ENCODE measurements around the gene KCTD5.
A peak's percentile ranks its signal among the peaks of the same experiment; 100 is the strongest.

DNA sequence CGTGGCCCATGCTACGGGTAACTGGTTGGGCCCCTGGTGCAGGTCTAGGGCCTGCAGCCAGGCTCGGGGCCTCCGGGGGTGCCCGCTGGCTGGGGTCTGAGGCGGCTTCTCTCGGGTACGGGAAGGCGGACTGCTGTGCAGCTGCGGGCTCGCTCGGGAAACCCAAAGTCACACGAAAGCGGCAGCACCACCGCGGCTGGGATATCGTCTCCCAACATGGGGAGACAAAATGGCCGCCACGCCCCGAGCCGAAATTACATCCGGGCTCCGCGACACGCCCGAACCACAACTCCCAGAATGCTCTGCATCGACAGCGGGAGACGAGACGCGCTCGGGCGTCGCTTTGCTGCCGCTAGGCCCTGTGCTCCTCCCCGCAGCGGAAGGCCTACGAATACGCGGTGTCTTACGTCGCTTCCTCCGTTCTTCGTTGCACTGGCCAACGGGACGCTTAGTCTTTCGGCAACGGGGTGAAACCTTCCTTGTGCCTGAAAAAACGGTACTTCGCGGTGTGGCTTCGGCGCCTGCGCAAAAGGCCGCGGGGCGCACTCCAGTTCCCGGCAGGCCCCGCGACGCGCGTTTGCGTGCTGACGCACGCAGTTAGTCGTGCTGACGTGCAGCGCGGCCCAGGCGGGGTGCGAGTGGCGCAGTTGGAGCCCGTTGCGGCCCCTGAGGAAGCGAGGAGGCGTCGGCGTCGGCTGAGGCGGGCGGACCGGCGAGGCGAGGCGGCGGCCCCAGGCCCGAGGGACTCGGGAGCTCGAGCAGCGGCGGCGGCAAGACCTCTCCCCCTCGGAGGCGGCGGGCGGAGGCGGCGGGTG, 69.9 kb downstream of the KCTD5 start, which contains the start of gene SRRM2:
- TF ChIP-seq CTCF (IDR thresholded peaks at IDR 0.05) (no peak), EZH2 (IDR thresholded peaks at IDR 0.05) (peak; percentile 53), EZH2phosphoT487 (IDR thresholded peaks at IDR 0.05) (no peak)

All from neural progenitor cell (in vitro differentiated cells).